NK-92 (cell line): ENCODE measurements around the gene DHODH.

Source experiments
- DNase-seq: peaks from one replicate; lab custom pipeline; 2025; ENCODE audit not compliant: unreplicated experiment; lab: John Stamatoyannopoulos, UW

Gene DHODH

GRCh38 chr16:72013389-72013788, 4.8 kb downstream of the DHODH start:
- DNase-seq: no peak

DNA sequence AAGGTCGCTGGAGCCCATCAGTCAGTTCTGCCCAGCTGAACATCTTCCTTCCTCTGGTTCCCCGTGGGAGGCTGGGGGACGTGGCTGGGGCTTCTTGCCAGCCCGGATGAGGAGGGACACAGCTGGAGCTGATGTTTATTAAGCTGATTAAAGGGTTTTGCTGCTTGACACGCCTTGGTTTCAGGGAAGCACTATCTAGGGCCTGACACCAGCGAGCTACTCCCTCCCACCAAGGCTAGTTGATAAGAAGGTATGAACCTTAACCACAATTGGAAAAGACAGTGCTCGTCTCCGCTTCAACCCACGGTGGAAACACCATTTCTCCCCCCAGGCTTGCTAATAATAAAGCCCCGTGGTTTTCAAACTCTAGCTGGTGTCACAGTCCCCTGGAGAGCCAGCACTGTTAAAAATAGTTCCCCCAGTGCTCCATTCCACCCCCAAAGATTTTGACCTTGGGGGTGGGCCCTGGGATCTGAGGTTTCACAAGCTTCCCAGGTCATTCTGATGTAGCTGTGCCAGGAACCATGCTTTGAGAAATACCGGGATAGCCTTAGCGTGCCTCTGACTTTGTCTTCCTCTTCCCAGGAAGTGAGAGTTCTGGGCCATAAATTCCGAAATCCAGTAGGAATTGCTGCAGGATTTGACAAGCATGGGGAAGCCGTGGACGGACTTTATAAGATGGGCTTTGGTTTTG, 5.5 kb downstream of the DHODH start:
- DNase-seq: no peak

GRCh38 chr16:72014675-72015074, 6.1 kb downstream of the DHODH start:
- DNase-seq: no peak

- no peak for DNase-seq
Observed at GRCh38 chr16:72015124-72015523, 6.6 kb downstream of the DHODH start.

- DNase-seq: no peak
Observed at GRCh38 chr16:72018470-72018869, 9.9 kb downstream of the DHODH start.

GRCh38 chr16:72021043-72021442, 12.5 kb downstream of the DHODH start:
- no peak for DNase-seq

DNA sequence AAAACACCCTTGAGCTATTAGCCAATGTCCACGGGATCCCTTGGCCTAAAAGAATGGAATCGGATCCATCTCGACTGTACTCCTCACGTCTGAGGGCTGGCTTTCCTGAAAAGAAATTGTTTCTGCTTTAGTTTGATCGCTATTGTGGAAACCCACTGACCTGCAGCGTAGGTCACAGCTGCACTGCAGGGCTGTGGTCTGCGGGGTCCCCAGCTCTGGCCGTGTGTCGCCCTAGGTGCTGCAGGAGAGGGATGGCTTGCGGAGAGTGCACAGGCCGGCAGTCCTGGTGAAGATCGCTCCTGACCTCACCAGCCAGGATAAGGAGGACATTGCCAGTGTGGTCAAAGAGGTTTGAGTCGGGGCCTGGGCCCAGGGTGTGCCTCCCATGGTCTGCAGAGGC, 13.6 kb downstream of the DHODH start:
- no peak for DNase-seq

- DNase-seq: no peak
Observed at GRCh38 chr16:72023962-72024361, 15.4 kb downstream of the DHODH start.

DNA sequence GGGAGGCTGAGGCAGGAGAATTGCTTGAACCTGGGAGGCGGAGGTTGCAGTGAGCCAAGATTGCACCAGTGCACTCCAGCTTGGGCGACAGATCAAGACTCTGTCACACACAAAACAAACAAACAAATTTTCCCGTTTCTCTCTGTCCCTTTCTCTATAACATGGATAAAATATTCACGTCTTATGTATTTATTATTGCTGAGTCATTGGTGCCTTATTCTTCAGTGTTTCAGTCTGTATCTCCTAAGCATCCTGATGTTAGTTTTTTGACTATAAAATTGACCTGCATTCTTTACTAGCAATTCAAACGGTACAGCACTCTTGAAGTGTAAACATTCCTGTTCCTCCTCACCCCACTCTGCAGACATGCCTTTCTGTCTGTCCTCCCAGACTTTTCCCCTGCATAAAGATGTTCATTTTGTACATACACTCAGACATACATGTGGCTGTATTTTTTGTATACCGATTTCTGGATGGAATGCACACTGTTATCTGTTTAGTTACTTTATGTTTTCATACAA, 16.4 kb downstream of the DHODH start:
- DNase-seq: no peak

DNA sequence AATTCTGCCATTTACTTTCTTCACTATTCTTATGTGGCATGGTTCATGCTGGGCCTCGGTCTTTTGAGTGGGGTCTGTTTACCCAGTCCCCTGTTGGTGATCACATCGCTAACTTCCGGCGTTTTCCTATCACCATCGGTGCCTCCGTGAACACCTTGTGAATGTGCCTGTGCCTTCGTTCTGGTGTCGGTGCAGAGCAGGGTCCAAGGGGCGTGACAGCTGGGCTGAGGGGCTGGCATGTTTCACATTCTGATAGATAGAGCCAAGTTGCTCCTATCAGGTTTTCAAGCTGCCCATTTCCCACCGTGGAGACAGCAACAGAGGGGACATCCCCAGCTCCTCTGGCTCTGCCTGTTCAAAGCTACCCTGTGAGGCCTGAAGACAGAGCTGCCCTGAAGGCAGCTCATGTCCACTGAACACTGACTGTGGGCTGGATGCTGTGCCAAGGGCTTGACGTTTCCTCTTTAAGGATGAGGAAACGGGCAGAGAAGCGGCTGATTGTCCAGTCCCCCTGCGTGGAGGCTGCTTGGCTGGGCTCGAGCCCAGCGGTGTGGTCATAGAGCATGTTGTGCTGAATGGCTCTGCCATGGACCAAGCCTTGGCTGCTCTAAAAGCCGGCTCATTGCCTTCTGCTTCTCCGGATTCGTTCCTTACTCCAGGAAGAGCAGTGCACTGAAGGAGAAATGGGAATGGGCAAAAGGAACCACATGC, 17.0 kb downstream of the DHODH start:
- DNase-seq: no peak

- DNase-seq: no peak
Observed at GRCh38 chr16:72027669-72028378, 19.3 kb downstream of the DHODH start.

- DNase-seq: no peak
Observed at GRCh38 chr16:72029567-72030271, 21.2 kb downstream of the DHODH start.

DNA sequence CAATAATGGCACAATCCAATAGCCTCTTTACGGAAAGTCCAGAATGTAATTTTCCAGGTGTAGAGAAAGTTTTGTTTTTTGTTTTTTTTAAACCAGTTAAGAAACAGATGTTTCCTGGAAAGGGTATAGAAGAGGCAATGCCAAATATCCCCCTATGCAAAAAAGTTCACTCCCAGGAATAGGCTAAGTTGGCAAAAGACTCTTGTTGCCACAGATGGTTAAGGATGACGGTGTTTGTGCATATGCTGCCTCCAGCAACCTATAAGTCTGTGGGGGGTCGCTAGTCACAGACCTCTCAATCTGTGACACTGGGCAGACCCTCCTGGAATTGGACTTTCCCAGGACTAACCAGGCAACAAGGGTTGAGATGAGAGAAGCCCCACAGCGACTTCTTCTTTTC, 24.9 kb downstream of the DHODH start:
- no peak for DNase-seq

- no peak for DNase-seq
Observed at GRCh38 chr16:72036098-72036497, 27.6 kb downstream of the DHODH start.

DNA sequence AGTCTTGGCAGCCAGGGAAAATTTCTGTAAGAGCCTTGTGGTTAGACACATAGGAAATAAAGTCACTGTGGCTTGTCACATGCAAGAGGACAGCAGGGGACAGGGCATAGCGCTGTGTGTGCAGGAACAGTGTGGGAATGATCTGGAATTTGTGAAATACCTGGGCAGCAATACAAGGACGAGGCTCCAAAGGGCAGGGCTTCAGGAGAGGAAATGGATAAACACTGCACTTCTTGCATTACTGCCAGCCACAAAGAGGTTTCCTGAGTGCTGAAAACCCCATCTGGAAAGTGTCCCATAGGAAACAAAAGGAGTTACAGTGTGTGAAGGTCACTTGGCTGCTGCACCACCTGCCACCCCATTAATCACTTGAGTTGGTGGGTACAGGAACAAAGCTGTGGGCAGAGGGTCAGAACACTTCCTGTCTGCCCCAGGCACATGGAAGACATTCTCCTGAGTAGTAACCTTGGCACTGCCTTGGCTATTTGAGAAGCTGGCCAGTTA, 33.7 kb downstream of the DHODH start:
- no peak for DNase-seq

DNA sequence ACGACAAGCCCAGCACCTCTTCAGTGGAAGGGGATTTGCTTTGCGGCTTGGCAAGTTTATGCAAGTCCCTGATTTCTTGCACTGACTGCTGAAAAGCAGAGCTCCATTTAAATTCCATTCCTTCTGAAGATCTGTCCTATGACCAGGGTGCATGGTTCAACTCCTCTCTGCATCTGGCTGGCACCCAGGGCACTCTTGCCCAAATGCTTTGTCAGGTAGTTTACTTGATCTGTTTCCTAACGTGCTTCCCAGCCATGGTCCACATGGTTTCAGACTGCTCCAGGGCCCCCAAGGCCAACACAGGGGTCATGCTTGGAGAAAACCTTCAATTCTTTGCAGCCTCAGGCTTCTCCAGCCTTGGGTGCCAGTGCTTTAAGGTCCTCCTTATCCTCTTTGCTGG, 34.5 kb downstream of the DHODH start:
- DNase-seq: no peak

GRCh38 chr16:72043539-72043938, 35.0 kb downstream of the DHODH start:
- no peak for DNase-seq

DNA sequence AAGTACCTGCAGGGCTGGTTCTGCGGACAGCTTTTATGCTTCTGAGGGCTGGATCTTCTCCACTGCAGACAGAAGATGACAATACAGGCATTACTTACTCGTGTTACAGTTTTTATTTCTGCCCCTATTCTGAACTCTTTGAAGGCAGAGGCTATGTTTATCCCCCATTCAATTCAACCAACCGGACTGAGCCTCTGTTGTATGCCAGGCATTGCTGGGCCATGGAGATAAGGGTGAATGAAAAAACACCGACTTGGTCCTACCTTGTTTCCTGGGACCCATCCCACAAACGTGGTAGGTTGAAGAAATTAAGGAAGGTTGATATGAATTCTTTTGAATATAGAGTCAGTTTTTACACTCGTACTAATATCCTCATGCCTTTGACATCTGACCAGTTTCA, 35.8 kb downstream of the DHODH start:
- no peak for DNase-seq

GRCh38 chr16:72044825-72045359, 36.3 kb downstream of the DHODH start:
- DNase-seq: no peak

DNA sequence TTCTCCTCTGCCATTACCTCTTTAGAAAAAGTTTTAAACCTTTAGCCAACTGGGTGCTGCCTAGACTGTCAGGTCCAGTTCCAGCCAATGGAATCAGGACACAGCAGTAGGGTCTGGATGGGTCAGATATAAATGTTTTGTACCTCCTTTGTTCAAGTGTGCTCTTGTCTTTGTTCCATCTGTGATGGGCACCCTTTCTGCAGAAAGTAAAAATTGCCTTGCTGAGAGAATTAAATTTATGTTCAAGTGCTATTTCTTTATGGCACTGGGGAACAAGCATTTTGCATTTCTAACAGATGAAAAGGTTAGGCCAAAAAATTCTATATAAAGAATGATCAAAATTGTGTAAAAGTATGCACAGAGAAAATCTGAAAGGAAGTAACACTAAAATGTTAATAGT, 40.6 kb downstream of the DHODH start:
- no peak for DNase-seq
